ENCODE measurements around the gene SHOX. TPM values are rescaled to one million over a fixed set of nuclear protein-coding genes. Genes with fewer than 3 reads are reported as not detected.
"Not testable (repeated sequence)": the region's sequence is repeated elsewhere in the genome, so short reads cannot be mapped to it uniquely, and the experiment has no call there.

The SHOX gene
- total RNA-seq, 1 donor from 2014 or later, result under 0.01 TPM

GRCh38 chrX:637660-638481 lies 7.3 kb downstream of the SHOX start:
- no peak for DNase-seq

- no peak for DNase-seq
Observed at GRCh38 chrX:638482-639131, 8.0 kb downstream of the SHOX start.

GRCh38 chrX:639151-639550 lies 8.6 kb downstream of the SHOX start:
- DNase-seq, result no peak

GRCh38 chrX:640641-641040 lies 10.1 kb downstream of the SHOX start:
- no peak for DNase-seq

GRCh38 chrX:641671-642435 lies 11.3 kb downstream of the SHOX start:
- no peak for DNase-seq

- DNase-seq, result no peak
Observed at GRCh38 chrX:642436-643240, 12.0 kb downstream of the SHOX start.

GRCh38 chrX:643241-643595 lies 12.6 kb downstream of the SHOX start:
- DNase-seq, result no peak

GRCh38 chrX:643911-644303 lies 13.3 kb downstream of the SHOX start:
- DNase-seq, result no peak

- no peak for DNase-seq
Observed at GRCh38 chrX:644304-645281, 14.0 kb downstream of the SHOX start.

GRCh38 chrX:646228-646495 lies 15.6 kb downstream of the SHOX start:
- DNase-seq, result no peak

- DNase-seq, result no peak
Observed at GRCh38 chrX:646796-647195, 16.2 kb downstream of the SHOX start.

GRCh38 chrX:649166-649565 lies 18.6 kb downstream of the SHOX start:
- no peak for DNase-seq

GRCh38 chrX:650324-650723 lies 19.7 kb downstream of the SHOX start:
- DNase-seq, result no peak

GRCh38 chrX:650811-651210 lies 20.2 kb downstream of the SHOX start:
- no peak for DNase-seq

GRCh38 chrX:651922-652321 lies 21.3 kb downstream of the SHOX start:
- not testable (repeated sequence) for DNase-seq

- DNase-seq, result no peak
Observed at GRCh38 chrX:652341-652741, 21.8 kb downstream of the SHOX start.

GRCh38 chrX:653306-653705 lies 22.7 kb downstream of the SHOX start:
- DNase-seq, result no peak

- DNase-seq, result no peak
Observed at GRCh38 chrX:661154-661553, 30.6 kb downstream of the SHOX start.

GRCh38 chrX:662126-662525 lies 31.5 kb downstream of the SHOX start:
- DNase-seq, result no peak

GRCh38 chrX:663841-664240 lies 33.2 kb downstream of the SHOX start:
- DNase-seq, result no peak

Data from occipital lobe (tissue), 2 donors.